ENCODE measurements around the gene CCDC3.

CCDC3 gene

GRCh38 chr10:12852687-12853086 is 148.8 kb downstream of the CCDC3 start:
- Histone ChIP-seq H3K4me1 (ENCODE audit: low read length) (no peaks in the 10 kb centered on the region), H4K20me1 (ENCODE audit: insufficient read depth, low read length) (no peaks in the 10 kb centered on the region), H3K9me3 (replicated peaks; ENCODE audit: insufficient read depth, low read length) (no peaks in the 10 kb centered on the region), H3K9me2 (replicated peaks; ENCODE audit: insufficient read depth, low read length) (no peaks in the 10 kb centered on the region), H3K27ac (ENCODE audit: low read length) (no peak overlapping the region), H3F3A (ENCODE audit: insufficient read depth, low read length) (no peaks in the 10 kb centered on the region), H2AFZ (ENCODE audit: low read length) (no peak overlapping the region), H3K79me2 (ENCODE audit: low read length) (no peaks in the 10 kb centered on the region), H3K9ac (ENCODE audit: low read length) (no peak overlapping the region), H3K27me3 (replicated peaks; ENCODE audit: insufficient read depth, low read length) (no peaks in the 10 kb centered on the region), H3K36me3 (replicated peaks; ENCODE audit: insufficient read depth, low read length) (no peaks in the 10 kb centered on the region), H3K4me2 (ENCODE audit: low read depth, low read length) (no peak overlapping the region), H3K4me3 (ENCODE audit: low read length) (no peak overlapping the region)
- TF ChIP-seq EZH2phosphoT487 (IDR thresholded peaks at IDR 0.05; ENCODE audit: low read length), result no peak
- no peak for TF ChIP-seq CTCF (IDR thresholded peaks at IDR 0.05; ENCODE audit: low read length)
- TF ChIP-seq EZH2 (optimal IDR thresholded peaks at IDR 0.05; ENCODE audit: low read depth, low read length), result no peak
- DNase-seq, result no peak

- Histone ChIP-seq H3K9ac (ENCODE audit: low read length) (no peak overlapping the region), H3K4me3 (ENCODE audit: low read length) (no peak overlapping the region), H4K20me1 (ENCODE audit: insufficient read depth, low read length) (no peaks in the 10 kb centered on the region), H3K79me2 (ENCODE audit: low read length) (no peaks in the 10 kb centered on the region), H3K4me2 (ENCODE audit: low read depth, low read length) (no peak overlapping the region), H3K27ac (ENCODE audit: low read length) (no peak overlapping the region), H3K9me3 (replicated peaks; ENCODE audit: insufficient read depth, low read length) (no peaks in the 10 kb centered on the region), H2AFZ (ENCODE audit: low read length) (no peak overlapping the region), H3K9me2 (replicated peaks; ENCODE audit: insufficient read depth, low read length) (no peaks in the 10 kb centered on the region), H3K4me1 (ENCODE audit: low read length) (no peaks in the 10 kb centered on the region), H3K36me3 (replicated peaks; ENCODE audit: insufficient read depth, low read length) (no peaks in the 10 kb centered on the region), H3F3A (ENCODE audit: insufficient read depth, low read length) (no peaks in the 10 kb centered on the region), H3K27me3 (replicated peaks; ENCODE audit: insufficient read depth, low read length) (no peaks in the 10 kb centered on the region)
- no peak for TF ChIP-seq CTCF (IDR thresholded peaks at IDR 0.05; ENCODE audit: low read length)
- TF ChIP-seq EZH2 (optimal IDR thresholded peaks at IDR 0.05; ENCODE audit: low read depth, low read length), result no peak
- TF ChIP-seq EZH2phosphoT487 (IDR thresholded peaks at IDR 0.05; ENCODE audit: low read length), result no peak
- DNase-seq, result no peak
Observed at GRCh38 chr10:12849319-12850181, 152.0 kb downstream of the CCDC3 start.

GRCh38 chr10:12848439-12849173 is 152.9 kb downstream of the CCDC3 start:
- Histone ChIP-seq H4K20me1 (ENCODE audit: insufficient read depth, low read length) (no peaks in the 10 kb centered on the region), H3K36me3 (replicated peaks; ENCODE audit: insufficient read depth, low read length) (no peaks in the 10 kb centered on the region), H3K79me2 (ENCODE audit: low read length) (no peaks in the 10 kb centered on the region), H3F3A (ENCODE audit: insufficient read depth, low read length) (no peaks in the 10 kb centered on the region), H3K4me1 (ENCODE audit: low read length) (no peaks in the 10 kb centered on the region), H2AFZ (ENCODE audit: low read length) (no peak overlapping the region), H3K4me2 (ENCODE audit: low read depth, low read length) (no peak overlapping the region), H3K9me2 (replicated peaks; ENCODE audit: insufficient read depth, low read length) (no peaks in the 10 kb centered on the region), H3K27me3 (replicated peaks; ENCODE audit: insufficient read depth, low read length) (no peaks in the 10 kb centered on the region), H3K9ac (ENCODE audit: low read length) (no peak overlapping the region), H3K4me3 (ENCODE audit: low read length) (no peak overlapping the region), H3K27ac (ENCODE audit: low read length) (no peak overlapping the region), H3K9me3 (replicated peaks; ENCODE audit: insufficient read depth, low read length) (no peaks in the 10 kb centered on the region)
- no peak for DNase-seq
- TF ChIP-seq CTCF (IDR thresholded peaks at IDR 0.05; ENCODE audit: low read length) (no peak), EZH2 (optimal IDR thresholded peaks at IDR 0.05; ENCODE audit: low read depth, low read length) (no peak), EZH2phosphoT487 (IDR thresholded peaks at IDR 0.05; ENCODE audit: low read length) (no peak)
